Ecto neural progenitor cell (in vitro differentiated cells): Measurements from ENCODE around the gene EPHA10.

Experiments used
- DNase-seq: peaks from one replicate; pipeline ENCODE4 v3.0.0-alpha.2; 2018; ENCODE audit warnings: low spot score

Gene EPHA10

GRCh38 chr1:37764888-37765441, at the start of gene EPHA10:
EPHA10 (minus strand) TSS chr1:37765120; CDS start chr1:37765066, 54 bp downstream.
- DNase-seq, result peak; percentile 78

DNA sequence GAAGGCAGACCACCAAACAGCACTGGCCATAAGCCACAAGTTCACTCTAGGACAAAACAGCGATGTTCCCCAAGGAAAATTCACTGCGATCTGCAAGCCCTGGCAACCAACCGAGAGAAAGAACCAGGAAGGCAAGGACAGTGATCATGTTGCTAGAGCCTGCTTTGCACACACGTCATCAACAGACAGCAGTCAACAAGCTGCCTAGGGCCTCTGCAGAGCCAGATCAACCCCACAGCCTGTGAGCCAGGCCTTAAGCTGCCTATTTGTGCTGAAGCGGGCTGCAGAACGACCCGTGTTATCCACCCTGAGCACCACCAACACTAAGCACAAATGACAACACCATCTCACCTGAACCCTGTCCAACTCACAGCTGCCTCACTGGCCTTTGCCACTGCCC, 49.3 kb upstream of the EPHA10 start:
- DNase-seq, result no peak

DNA sequence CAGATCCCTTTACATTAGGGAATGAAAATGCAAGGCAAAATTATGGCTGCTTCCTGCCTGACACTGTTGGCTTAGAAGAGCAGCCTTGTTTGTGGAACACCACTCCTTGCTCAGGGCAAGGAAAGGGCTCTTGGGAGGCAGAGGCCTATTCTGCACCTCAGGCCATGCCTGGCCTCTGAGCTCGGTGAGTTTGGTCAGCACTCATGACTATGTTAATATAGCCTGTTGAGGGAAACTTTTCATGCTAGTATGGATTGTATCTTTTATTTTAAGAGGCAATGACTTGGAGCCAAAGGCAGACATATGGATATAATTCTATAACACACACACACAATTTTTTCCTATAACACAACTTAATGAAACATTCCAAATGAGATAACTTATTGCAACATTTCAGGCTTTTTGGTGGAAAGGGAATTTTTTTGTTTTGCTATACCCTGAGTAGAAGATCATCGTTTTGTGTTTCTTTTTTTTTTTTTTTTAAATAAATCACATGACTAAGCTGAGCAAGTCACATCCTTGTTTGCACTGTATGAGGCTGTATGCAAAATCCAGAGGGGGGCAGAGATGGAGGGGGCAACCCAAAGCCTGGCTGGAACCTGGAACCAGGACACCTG, 48.7 kb upstream of the EPHA10 start:
- DNase-seq, result no peak

- DNase-seq, result peak; percentile 81
These were observed 46.2 kb upstream of the EPHA10 start for GRCh38 chr1:37811027-37811655.

DNA sequence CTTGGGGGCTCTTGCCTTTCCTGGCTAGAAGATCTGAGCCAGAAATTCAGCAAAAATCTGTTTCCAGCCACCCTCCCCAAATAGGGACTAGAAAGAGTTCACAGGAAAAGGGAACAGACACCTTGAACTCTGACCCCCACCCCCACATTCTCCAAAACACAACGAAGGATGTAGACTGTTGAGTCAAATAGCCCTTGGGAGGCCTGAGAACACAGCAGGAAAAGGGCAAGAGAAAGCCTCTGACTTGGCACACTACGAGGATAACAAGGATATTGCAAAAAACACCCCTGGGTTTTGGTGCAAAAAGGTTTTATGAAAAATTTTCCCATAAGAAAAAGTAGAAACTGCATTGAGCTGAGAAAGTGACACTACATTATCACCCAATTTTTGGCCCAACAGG, 45.0 kb upstream of the EPHA10 start:
- DNase-seq, result no peak

DNA sequence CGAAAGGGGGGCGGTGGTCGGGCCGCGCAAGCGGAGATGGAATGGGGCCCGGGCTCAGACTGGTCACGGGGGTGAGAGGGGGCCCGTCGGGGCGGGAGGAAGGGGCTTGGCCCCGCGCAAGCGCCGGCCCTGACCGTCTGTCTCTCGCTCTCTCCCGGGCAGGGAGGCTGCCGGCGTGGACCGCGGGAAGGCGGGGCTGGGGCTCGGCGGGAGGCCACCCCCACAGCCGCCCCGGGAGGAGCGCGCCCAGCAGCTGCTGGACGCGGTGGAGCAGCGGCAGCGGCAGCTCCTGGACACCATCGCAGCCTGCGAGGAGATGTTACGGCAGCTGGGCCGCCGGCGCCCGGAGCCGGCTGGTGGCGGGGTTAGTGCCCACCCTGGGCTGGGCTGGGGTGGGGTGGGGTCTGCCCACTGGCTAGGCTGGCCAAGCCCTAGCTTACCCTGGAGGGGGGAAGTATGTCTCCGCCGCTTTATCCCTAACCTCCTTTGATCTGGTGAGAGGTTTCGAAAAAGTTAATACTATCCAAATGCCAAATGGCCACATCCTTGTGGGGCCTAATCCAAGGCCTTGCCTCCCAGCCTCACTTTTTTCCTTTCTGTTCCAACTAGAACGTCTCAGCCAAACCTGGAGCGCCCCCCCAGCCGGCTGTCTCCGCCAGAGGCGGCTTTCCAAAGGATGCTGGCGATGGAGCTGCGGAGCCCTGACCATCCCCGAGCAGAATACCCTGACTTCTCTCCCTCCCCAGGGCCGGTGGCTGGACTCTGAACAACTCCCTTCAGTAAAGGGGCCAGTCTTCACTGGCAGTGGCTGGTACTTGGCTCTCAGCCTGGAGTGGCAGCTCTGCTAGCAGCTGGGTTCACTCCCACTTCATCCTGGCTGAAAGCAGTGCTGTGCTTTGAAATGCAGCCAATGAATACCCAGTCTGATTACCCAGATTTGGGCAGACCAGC, 43.7 kb upstream of the EPHA10 start:
- DNase-seq, result peak; percentile 71

GRCh38 chr1:37807555-37808368, 42.8 kb upstream of the EPHA10 start, which contains the start of the genes C1orf122 and YRDC:
C1orf122 (plus strand) TSS chr1:37807790; CDS start chr1:37808405, 615 bp downstream.
YRDC (minus strand) TSS chr1:37808208; CDS start chr1:37808180, 28 bp downstream.
- peak; percentile 96 for DNase-seq

GRCh38 chr1:37807220-37807554, 42.3 kb upstream of the EPHA10 start:
- no peak for DNase-seq

GRCh38 chr1:37802439-37802838, 37.5 kb upstream of the EPHA10 start:
- no peak for DNase-seq

- no peak for DNase-seq
These were observed 32.9 kb upstream of the EPHA10 start for GRCh38 chr1:37797750-37798345.

GRCh38 chr1:37795340-37796125, 30.6 kb upstream of the EPHA10 start:
- DNase-seq, result peak; percentile 87

- peak; percentile 50 for DNase-seq
These were observed 29.7 kb upstream of the EPHA10 start for GRCh38 chr1:37794372-37795339.

GRCh38 chr1:37793773-37794371, 29.0 kb upstream of the EPHA10 start, which contains the start of gene MANEAL:
MANEAL (plus strand) TSS chr1:37793847; CDS start chr1:37794183, 336 bp downstream.
- peak; percentile 68 for DNase-seq

DNA sequence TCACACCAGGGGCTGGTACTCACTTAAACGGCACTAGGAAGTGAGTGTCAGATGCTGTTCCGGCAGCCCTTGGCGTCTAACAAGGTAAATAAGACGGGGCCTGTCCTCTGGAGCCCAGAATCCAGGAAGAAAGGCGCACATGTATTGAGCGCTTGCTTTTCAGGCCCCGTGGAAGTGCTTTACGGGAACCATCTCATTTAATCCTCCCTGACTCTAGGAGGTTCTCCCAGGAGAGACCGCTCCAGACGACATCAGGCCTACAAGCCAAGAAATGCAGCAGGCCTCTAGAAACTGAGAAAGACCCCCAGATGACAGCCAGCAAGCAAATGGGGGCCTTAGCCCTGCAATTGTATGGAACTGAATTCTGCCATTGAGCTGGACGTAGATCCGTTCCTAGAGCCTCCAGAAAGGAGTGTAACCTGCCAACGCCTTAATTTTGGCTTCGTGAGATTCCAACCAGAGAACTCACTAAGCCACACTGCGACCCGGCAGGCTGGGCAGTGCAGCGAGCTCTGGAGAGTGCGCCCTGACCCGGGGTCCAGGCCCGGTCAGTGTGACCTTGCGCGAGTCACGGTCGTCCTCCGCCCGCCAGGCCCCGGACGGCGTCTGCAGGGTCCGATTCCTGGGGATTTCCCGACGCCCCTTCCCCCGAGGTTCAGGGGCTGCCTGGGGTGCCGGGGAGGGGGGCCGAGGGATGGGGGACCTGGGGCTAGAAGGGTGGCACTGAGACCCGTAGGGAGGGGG, 28.2 kb upstream of the EPHA10 start:
- no peak for DNase-seq

DNA sequence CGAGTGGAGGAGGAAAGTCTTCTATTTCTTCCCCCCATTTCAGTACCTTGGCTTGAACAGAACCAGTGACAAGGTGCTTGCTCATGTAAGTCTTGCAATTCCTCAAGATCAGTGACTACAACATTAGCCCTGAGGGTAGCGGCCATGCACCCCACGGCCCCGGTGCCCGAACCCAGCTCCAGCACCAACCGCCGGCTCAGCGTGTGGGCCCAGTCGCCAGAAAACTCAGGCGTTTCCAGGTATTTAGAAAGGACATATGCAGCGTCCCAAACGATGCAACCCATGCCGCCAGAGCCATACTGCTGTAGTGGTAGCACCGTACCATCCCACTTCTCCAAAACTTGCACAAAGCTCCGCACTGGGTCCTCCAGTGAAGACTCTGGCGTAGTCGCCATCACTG, 17.6 kb upstream of the EPHA10 start:
- no peak for DNase-seq

- DNase-seq, result no peak
These were observed 13.7 kb upstream of the EPHA10 start for GRCh38 chr1:37778654-37779053.

- DNase-seq, result no peak
These were observed 12.1 kb upstream of the EPHA10 start for GRCh38 chr1:37776946-37777516.
